ENCODE data around the gene RAB12.

DNA sequence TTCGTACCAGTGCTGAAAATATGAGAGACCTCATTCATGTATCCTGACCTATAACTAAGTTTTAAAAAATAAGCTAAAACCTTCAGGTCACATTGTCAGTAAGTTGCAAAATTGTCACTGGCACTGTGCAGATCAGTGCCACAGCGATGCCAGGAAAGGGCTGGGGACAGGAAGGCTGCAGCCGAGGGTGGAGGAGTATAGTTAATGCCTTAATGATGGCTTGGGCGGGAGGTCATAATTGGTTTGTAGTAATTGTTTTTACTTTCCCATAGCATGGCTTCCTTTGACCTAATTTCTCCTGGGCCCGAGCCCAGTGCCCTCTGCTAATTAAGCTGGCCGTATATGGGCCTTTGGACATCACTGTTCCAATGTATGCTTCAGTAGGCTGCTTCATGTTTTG, 47.2 kb upstream of the RAB12 start:
- TF ChIP-seq, protein P1, sequence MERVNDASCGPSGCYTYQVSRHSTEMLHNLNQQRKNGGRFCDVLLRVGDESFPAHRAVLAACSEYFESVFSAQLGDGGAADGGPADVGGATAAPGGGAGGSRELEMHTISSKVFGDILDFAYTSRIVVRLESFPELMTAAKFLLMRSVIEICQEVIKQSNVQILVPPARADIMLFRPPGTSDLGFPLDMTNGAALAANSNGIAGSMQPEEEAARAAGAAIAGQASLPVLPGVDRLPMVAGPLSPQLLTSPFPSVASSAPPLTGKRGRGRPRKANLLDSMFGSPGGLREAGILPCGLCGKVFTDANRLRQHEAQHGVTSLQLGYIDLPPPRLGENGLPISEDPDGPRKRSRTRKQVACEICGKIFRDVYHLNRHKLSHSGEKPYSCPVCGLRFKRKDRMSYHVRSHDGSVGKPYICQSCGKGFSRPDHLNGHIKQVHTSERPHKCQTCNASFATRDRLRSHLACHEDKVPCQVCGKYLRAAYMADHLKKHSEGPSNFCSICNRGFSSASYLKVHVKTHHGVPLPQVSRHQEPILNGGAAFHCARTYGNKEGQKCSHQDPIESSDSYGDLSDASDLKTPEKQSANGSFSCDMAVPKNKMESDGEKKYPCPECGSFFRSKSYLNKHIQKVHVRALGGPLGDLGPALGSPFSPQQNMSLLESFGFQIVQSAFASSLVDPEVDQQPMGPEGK (CRISPR knock-in tag; IDR thresholded peaks at IDR 0.05; ENCODE audit: borderline replicate concordance): no peak
- no peak for TF ChIP-seq PPARA (CRISPR knock-in tag; IDR thresholded peaks at IDR 0.05; ENCODE audit: borderline replicate concordance)
- no peak for TF ChIP-seq RARB (CRISPR knock-in tag; IDR thresholded peaks at IDR 0.05)
- TF ChIP-seq, protein P2, sequence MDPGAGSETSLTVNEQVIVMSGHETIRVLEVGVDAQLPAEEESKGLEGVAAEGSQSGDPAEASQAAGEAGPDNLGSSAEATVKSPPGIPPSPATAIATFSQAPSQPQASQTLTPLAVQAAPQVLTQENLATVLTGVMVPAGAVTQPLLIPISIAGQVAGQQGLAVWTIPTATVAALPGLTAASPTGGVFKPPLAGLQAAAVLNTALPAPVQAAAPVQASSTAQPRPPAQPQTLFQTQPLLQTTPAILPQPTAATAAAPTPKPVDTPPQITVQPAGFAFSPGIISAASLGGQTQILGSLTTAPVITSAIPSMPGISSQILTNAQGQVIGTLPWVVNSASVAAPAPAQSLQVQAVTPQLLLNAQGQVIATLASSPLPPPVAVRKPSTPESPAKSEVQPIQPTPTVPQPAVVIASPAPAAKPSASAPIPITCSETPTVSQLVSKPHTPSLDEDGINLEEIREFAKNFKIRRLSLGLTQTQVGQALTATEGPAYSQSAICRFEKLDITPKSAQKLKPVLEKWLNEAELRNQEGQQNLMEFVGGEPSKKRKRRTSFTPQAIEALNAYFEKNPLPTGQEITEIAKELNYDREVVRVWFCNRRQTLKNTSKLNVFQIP (CRISPR knock-in tag; IDR thresholded peaks at IDR 0.05; ENCODE audit: borderline replicate concordance, low read depth): no peak
- no peak for TF ChIP-seq ZFP30 (CRISPR knock-in tag; IDR thresholded peaks at IDR 0.05)
- TF ChIP-seq ZC3H10 (CRISPR knock-in tag; IDR thresholded peaks at IDR 0.05): no peak
- TF ChIP-seq ARNTL (CRISPR knock-in tag; IDR thresholded peaks at IDR 0.05; ENCODE audit: borderline replicate concordance, low read depth): no peak
- TF ChIP-seq, protein P3, sequence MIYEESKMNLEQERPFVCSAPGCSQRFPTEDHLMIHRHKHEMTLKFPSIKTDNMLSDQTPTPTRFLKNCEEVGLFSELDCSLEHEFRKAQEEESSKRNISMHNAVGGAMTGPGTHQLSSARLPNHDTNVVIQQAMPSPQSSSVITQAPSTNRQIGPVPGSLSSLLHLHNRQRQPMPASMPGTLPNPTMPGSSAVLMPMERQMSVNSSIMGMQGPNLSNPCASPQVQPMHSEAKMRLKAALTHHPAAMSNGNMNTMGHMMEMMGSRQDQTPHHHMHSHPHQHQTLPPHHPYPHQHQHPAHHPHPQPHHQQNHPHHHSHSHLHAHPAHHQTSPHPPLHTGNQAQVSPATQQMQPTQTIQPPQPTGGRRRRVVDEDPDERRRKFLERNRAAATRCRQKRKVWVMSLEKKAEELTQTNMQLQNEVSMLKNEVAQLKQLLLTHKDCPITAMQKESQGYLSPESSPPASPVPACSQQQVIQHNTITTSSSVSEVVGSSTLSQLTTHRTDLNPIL (CRISPR knock-in tag; IDR thresholded peaks at IDR 0.05; ENCODE audit: low read depth): no peak
- TF ChIP-seq TCF4 (CRISPR knock-in tag; IDR thresholded peaks at IDR 0.05; ENCODE audit: borderline replicate concordance): no peak
- no peak for TF ChIP-seq OSR1 (CRISPR knock-in tag; IDR thresholded peaks at IDR 0.05)
- no peak for TF ChIP-seq SNAI2 (CRISPR knock-in tag; IDR thresholded peaks at IDR 0.05)
- no peak for TF ChIP-seq ZNF70 (CRISPR knock-in tag; IDR thresholded peaks at IDR 0.05)

All from SK-N-SH treated with all-trans-retinoic acid at 6 μM for 48 hours (cell line).